ENCODE results near the gene ZNF484.
"Not testable (repeated sequence)": the region's sequence is repeated elsewhere in the genome, so short reads cannot be mapped to it uniquely, and the experiment has no call there.

The ZNF484 gene

DNA sequence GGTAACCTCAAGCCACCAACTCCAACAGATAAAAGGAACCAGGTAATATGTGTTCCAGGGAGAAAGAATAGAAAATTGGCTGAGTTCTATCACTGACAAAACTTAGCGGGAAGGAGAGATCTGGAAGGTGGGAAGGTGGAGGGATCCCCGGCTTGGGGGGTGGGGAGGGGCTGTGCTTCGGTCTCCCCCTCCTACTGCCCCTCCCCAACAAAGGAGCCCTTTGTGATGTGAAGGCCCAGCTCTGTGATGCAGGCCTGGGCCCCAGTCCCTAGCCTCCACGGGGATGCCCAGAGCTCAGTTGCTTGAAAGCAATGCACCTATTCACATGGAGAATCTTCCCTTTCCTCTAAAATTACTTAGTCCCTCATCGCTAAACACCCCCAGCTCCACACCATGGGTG, 4.4 kb upstream of the ZNF484 start:
- TF ChIP-seq, protein P1, sequence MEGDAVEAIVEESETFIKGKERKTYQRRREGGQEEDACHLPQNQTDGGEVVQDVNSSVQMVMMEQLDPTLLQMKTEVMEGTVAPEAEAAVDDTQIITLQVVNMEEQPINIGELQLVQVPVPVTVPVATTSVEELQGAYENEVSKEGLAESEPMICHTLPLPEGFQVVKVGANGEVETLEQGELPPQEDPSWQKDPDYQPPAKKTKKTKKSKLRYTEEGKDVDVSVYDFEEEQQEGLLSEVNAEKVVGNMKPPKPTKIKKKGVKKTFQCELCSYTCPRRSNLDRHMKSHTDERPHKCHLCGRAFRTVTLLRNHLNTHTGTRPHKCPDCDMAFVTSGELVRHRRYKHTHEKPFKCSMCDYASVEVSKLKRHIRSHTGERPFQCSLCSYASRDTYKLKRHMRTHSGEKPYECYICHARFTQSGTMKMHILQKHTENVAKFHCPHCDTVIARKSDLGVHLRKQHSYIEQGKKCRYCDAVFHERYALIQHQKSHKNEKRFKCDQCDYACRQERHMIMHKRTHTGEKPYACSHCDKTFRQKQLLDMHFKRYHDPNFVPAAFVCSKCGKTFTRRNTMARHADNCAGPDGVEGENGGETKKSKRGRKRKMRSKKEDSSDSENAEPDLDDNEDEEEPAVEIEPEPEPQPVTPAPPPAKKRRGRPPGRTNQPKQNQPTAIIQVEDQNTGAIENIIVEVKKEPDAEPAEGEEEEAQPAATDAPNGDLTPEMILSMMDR (conservative IDR thresholded peaks at IDR 0.05; ENCODE audit: low read length), result no peak
- no peak for DNase-seq (ENCODE audit: low read depth)
- no peak overlapping the region for H3K4me3 ChIP-seq (ENCODE audit: low read length)

DNA sequence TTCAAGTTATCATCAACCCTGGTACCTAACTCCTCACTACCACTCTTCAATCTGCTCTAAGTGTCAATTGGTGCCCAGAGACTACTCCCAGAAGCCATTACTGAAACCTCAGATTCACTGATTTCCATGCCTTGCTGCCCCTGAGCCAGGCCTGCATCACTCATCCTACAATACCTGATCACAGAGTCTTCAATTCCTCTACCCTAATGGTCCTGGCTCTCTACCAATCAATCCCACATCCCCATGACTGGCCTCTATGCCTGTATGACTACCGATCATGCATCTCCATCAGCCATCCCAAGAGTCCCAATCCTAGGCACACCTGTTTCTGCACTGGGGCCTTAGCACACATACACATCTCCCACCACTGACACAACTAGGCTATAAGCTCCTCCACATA, 2.5 kb downstream of the ZNF484 start:
- DNase-seq (ENCODE audit: low read depth), result no peak
- no peak overlapping the region for H3K4me3 ChIP-seq (ENCODE audit: low read length)
- TF ChIP-seq, protein P1 (conservative IDR thresholded peaks at IDR 0.05; ENCODE audit: low read length), result no peak

GRCh38 chr9:92870289-92870688, 7.5 kb downstream of the ZNF484 start:
- DNase-seq (ENCODE audit: low read depth), result no peak
- H3K4me3 ChIP-seq (ENCODE audit: low read length), result no peak overlapping the region
- TF ChIP-seq, protein P1 (conservative IDR thresholded peaks at IDR 0.05; ENCODE audit: low read length), result no peak

GRCh38 chr9:92866600-92866999, 11.2 kb downstream of the ZNF484 start:
- DNase-seq (ENCODE audit: low read depth); H3K4me3 ChIP-seq (ENCODE audit: low read length): not testable (repeated sequence)

DNA sequence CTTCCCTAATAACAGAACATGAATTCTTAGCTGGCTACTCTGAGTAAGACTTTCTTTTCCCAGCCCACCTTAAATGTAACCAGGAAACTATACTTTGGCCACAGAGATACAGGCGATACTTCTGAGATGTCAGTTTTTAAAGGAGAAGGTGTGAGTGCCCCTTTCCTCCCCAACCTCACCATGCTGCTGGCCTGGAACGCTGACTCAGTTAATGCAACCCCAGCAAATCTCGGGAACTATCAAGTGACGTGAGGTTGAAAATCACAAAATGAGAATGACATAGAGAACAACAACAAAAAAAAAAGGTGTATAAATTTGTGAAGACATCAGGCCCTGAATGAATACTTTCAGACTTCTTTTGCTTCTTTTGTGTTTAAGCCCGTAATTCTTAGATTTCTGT, 13.7 kb downstream of the ZNF484 start:
- TF ChIP-seq, protein P1 (conservative IDR thresholded peaks at IDR 0.05; ENCODE audit: low read length), result no peak
- DNase-seq (ENCODE audit: low read depth), result no peak
- H3K4me3 ChIP-seq (ENCODE audit: low read length), result no peak overlapping the region

GRCh38 chr9:92860867-92861266, 17.0 kb downstream of the ZNF484 start:
- TF ChIP-seq, protein P1 (conservative IDR thresholded peaks at IDR 0.05; ENCODE audit: low read length), result no peak
- no peak for DNase-seq (ENCODE audit: low read depth)
- H3K4me3 ChIP-seq (ENCODE audit: low read length), result no peak overlapping the region

GRCh38 chr9:92857236-92857635, 20.6 kb downstream of the ZNF484 start:
- no peak for DNase-seq (ENCODE audit: low read depth)
- TF ChIP-seq, protein P1 (conservative IDR thresholded peaks at IDR 0.05; ENCODE audit: low read length), result no peak
- H3K4me3 ChIP-seq (ENCODE audit: low read length), result no peak overlapping the region

GRCh38 chr9:92853716-92854115, 24.1 kb downstream of the ZNF484 start:
- no peak overlapping the region for H3K4me3 ChIP-seq (ENCODE audit: low read length)
- TF ChIP-seq, protein P1 (conservative IDR thresholded peaks at IDR 0.05; ENCODE audit: low read length), result no peak
- DNase-seq (ENCODE audit: low read depth), result no peak

All from AG10803 (cell line).